ENCODE data around the gene MRTFB. TPM values are rescaled to one million over a fixed set of nuclear protein-coding genes. Genes with fewer than 3 reads are reported as not detected.
"Not testable (repeated sequence)": the region's sequence is repeated elsewhere in the genome, so short reads cannot be mapped to it uniquely, and the experiment has no call there.

MRTFB gene
- total and polyA plus RNA-seq, 8 donors, result 4.3 to 81.6 (median 22.4) TPM

DNA sequence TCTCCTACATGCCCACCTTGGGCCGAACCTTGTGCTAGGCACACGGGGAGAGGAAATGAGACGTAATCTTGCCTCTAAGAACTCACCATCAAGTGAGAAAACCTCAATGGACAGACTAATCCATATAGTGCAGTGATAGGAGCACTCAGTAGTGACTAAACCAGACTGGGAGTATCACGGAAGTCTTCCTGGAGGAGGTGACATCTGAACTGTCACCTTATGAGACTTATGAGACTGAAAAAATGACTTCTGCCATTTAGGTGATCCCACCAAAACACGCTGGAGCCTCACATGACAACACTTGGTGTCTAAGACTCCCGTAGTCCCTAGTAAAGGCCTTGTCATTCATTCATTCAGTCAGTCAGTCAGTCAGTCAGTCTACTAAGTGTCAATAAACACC, 27.3 kb upstream of the MRTFB start:
- Histone ChIP-seq H3K27me3 (no peaks in the 10 kb centered on the region), H3K9me3 (peaks cover 0 to 5% (median 5%) of the 10 kb centered on the region in 4 donors), H3K36me3 (no peaks in the 10 kb centered on the region), H3K4me1 (no peaks in the 10 kb centered on the region), H3K27ac (peak overlapping the region in 2 of 5 donors; percentile 20 to 43), H3K4me3 (no peak overlapping the region)
- TF ChIP-seq POLR2AphosphoS5 (IDR thresholded peaks at IDR 0.05) (no peak), EP300 (IDR thresholded peaks at IDR 0.05) (no peak), POLR2A (IDR thresholded peaks at IDR 0.05) (no peak)
- TF ChIP-seq, protein P1, sequence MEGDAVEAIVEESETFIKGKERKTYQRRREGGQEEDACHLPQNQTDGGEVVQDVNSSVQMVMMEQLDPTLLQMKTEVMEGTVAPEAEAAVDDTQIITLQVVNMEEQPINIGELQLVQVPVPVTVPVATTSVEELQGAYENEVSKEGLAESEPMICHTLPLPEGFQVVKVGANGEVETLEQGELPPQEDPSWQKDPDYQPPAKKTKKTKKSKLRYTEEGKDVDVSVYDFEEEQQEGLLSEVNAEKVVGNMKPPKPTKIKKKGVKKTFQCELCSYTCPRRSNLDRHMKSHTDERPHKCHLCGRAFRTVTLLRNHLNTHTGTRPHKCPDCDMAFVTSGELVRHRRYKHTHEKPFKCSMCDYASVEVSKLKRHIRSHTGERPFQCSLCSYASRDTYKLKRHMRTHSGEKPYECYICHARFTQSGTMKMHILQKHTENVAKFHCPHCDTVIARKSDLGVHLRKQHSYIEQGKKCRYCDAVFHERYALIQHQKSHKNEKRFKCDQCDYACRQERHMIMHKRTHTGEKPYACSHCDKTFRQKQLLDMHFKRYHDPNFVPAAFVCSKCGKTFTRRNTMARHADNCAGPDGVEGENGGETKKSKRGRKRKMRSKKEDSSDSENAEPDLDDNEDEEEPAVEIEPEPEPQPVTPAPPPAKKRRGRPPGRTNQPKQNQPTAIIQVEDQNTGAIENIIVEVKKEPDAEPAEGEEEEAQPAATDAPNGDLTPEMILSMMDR (IDR thresholded peaks at IDR 0.05), result no peak
- no peak for DNase-seq
- intact Hi-C loops (cut with DNase I; ENCODE audit: low total_unique reads), result no loop called here
- WGBS, 5 donors, result 88 to 97% (median 90%) methylated on average over 6 of the region's 6 CpGs

- DNase-seq; H3K36me3 ChIP-seq; H3K4me1 ChIP-seq; H3K9me3 ChIP-seq; H3K4me3 ChIP-seq; H3K27me3 ChIP-seq; intact Hi-C loops (cut with DNase I; ENCODE audit: low total_unique reads); H3K27ac ChIP-seq: not testable (repeated sequence)
- WGBS, 5 donors, result 82 to 90% (median 89%) methylated on average over 6 of the region's 6 CpGs
These were observed 23.8 kb upstream of the MRTFB start for GRCh38 chr16:14047121-14047859.

GRCh38 chr16:14050291-14051027, 20.7 kb upstream of the MRTFB start:
- Histone ChIP-seq H3K36me3 (no peaks in the 10 kb centered on the region), H3K4me3 (no peak overlapping the region), H3K27me3 (no peaks in the 10 kb centered on the region), H3K4me1 (no peaks in the 10 kb centered on the region), H3K9me3 (no peaks in the 10 kb centered on the region), H3K27ac (no peak overlapping the region)
- intact Hi-C loops (cut with DNase I; ENCODE audit: low total_unique reads), result no loop called here
- WGBS, 5 donors, result 21 to 49% (median 32%) methylated on average over 10 of the region's 10 CpGs
- DNase-seq, result peak in 1 of 2 donors; percentile 45
- no peak for TF ChIP-seq POLR2AphosphoS5 (IDR thresholded peaks at IDR 0.05)
- TF ChIP-seq, protein P1 (IDR thresholded peaks at IDR 0.05), result no peak
- TF ChIP-seq POLR2A (IDR thresholded peaks at IDR 0.05), result no peak
- TF ChIP-seq EP300 (IDR thresholded peaks at IDR 0.05), result no peak

GRCh38 chr16:14051103-14051729, 19.9 kb upstream of the MRTFB start:
- Histone ChIP-seq H3K9me3 (peaks cover 0 to 3% (median 0%) of the 10 kb centered on the region in 4 donors), H3K27me3 (no peaks in the 10 kb centered on the region), H3K36me3 (no peaks in the 10 kb centered on the region), H3K27ac (no peak overlapping the region), H3K4me1 (no peaks in the 10 kb centered on the region), H3K4me3 (no peak overlapping the region)
- TF ChIP-seq, protein P1 (IDR thresholded peaks at IDR 0.05), result no peak
- no peak for TF ChIP-seq POLR2A (IDR thresholded peaks at IDR 0.05)
- TF ChIP-seq EP300 (IDR thresholded peaks at IDR 0.05), result no peak
- no peak for TF ChIP-seq POLR2AphosphoS5 (IDR thresholded peaks at IDR 0.05)
- no peak for DNase-seq
- 86 to 91% (median 88%) methylated on average over 5 of the region's 5 CpGs for WGBS, 5 donors
- intact Hi-C loops (cut with DNase I; ENCODE audit: low total_unique reads), result no loop called here

Measured in stomach (tissue), 9 donors.